Hepatocyte (in vitro differentiated cells): ENCODE measurements around the gene IER5.

Source experiments
- CTCF ChIP-seq: fragments of 200-600 bp; sonication (generic); IDR thresholded peaks from 2 replicates; pipeline ENCODE4 v1.5.1; 2016; ENCODE audit warnings: antibody characterized with exemption, mild to moderate bottlenecking; ENCODE audit not compliant: poor library complexity
- EZH2phosphoT487 ChIP-seq: fragments of 200-600 bp; sonication (generic); IDR thresholded peaks from one replicate; pipeline ENCODE4 v1.6.1; 2018; ENCODE audit warnings: antibody characterized with exemption, mild to moderate bottlenecking, low read depth, moderate library complexity; ENCODE audit not compliant: unreplicated experiment, severe bottlenecking

- TF ChIP-seq CTCF = no peak
- no peak for TF ChIP-seq EZH2phosphoT487
Observed at GRCh38 chr1:181100934-181101333, 12.4 kb downstream of the IER5 start.
